IPS-20b (cell line): ENCODE measurements around the gene SERPINH1.

Experiments
- H3K27ac ChIP-seq: one replicate; pipeline ENCODE4 v1.5.1; 2013; ENCODE audit warnings: low read length
- H3K27me3 ChIP-seq: 2 replicates; pipeline ENCODE4 v1.6.1; 2013; ENCODE audit warnings: mild to moderate bottlenecking, low read length, inconsistent platforms; ENCODE audit not compliant: insufficient read depth
- H3K36me3 ChIP-seq: 2 replicates; pipeline ENCODE4 v1.6.1; 2013; ENCODE audit warnings: low read depth, mild to moderate bottlenecking, inconsistent platforms, low read length, moderate library complexity; ENCODE audit not compliant: insufficient read depth
- H3K4me1 ChIP-seq: 2 replicates; pipeline ENCODE4 v1.6.1; 2013; ENCODE audit warnings: mild to moderate bottlenecking, control low read depth, inconsistent platforms, low read length, moderate library complexity; ENCODE audit not compliant: insufficient read depth
- H3K4me3 ChIP-seq: 2 replicates; pipeline ENCODE4 v1.5.1; 2013; ENCODE audit warnings: mild to moderate bottlenecking, low read length, inconsistent platforms
- H3K9ac ChIP-seq: 2 replicates; pipeline ENCODE4 v1.6.1; 2013; ENCODE audit warnings: low read depth, mild to moderate bottlenecking, inconsistent platforms, low read length, moderate library complexity
- H3K9me3 ChIP-seq: 2 replicates; pipeline ENCODE4 v1.6.1; 2013; ENCODE audit warnings: mild to moderate bottlenecking, low read depth, low read length, inconsistent platforms; ENCODE audit not compliant: insufficient read depth

SERPINH1 gene

GRCh38 chr11:75562048-75562835, at the start of gene SERPINH1:
SERPINH1 (plus strand) TSS chr11:75562253; CDS start chr11:75566350, 4,097 bp downstream.
- Histone ChIP-seq H3K27ac (peak within 1 kb of the TSS; percentile 99), H3K9ac (peak within 1 kb of the TSS; percentile 99), H3K27me3 (no peaks in the 10 kb centered on the region), H3K36me3 (peaks cover 32% of the 10 kb centered on the region), H3K9me3 (no peaks in the 10 kb centered on the region), H3K4me1 (peaks cover 39% of the 10 kb centered on the region), H3K4me3 (peak within 1 kb of the TSS; percentile 95)

- Histone ChIP-seq H3K9me3 (no peaks in the 10 kb centered on the region), H3K9ac (no peak overlapping the region), H3K36me3 (no peaks in the 10 kb centered on the region), H3K27me3 (no peaks in the 10 kb centered on the region), H3K27ac (no peak overlapping the region), H3K4me1 (peaks cover 3% of the 10 kb centered on the region; the same call in 1 of the 2 replicates), H3K4me3 (no peak overlapping the region)
These were observed 48.8 kb upstream of the SERPINH1 start for GRCh38 chr11:75513250-75513649.

DNA sequence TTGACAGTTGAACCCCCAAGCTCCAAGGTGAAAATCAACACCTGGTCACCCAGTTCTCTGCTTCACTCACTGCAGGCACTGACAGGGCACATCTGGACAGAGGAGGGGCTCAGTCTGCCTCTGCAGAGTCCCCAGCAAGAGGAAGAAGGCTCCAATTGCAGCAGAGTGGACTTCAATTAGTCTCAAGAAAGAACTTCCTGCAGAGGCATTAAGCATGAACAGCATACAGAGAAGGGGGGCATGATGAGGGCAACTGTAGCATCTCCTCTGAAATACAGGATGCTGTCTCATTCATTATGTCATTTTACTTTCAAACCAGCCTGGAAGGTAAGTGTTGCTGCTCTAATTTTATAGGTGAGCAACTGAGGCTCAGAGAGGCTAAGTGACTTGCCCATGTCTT, 47.5 kb upstream of the SERPINH1 start:
- no peaks in the 10 kb centered on the region for H3K36me3 ChIP-seq
- H3K4me1 ChIP-seq, result peaks cover 7% of the 10 kb centered on the region; the same call in 1 of the 2 replicates
- H3K27ac ChIP-seq, result no peak overlapping the region

GRCh38 chr11:75516140-75516539, 45.9 kb upstream of the SERPINH1 start:
- Histone ChIP-seq H3K27ac (no peak overlapping the region), H3K9ac (no peak overlapping the region), H3K4me1 (peaks cover 7% of the 10 kb centered on the region; the same call in 1 of the 2 replicates), H3K36me3 (no peaks in the 10 kb centered on the region), H3K4me3 (no peak overlapping the region), H3K9me3 (no peaks in the 10 kb centered on the region), H3K27me3 (no peaks in the 10 kb centered on the region)

More for the DNA sequence above, 47.5 kb upstream of the SERPINH1 start:
- no peaks in the 10 kb centered on the region for H3K27me3 ChIP-seq
- H3K4me3 ChIP-seq, result no peak overlapping the region
- no peak overlapping the region; the same call in 1 of the 2 replicates for H3K9ac ChIP-seq
- H3K9me3 ChIP-seq, result no peaks in the 10 kb centered on the region

- no peak overlapping the region for H3K4me3 ChIP-seq
- H3K4me1 ChIP-seq, result peaks cover 7% of the 10 kb centered on the region; the same call in 1 of the 2 replicates
- H3K27me3 ChIP-seq, result no peaks in the 10 kb centered on the region
- no peak overlapping the region for H3K9ac ChIP-seq
- no peaks in the 10 kb centered on the region for H3K36me3 ChIP-seq
- H3K27ac ChIP-seq, result no peak overlapping the region
- H3K9me3 ChIP-seq, result no peaks in the 10 kb centered on the region
These were observed 45.2 kb upstream of the SERPINH1 start for GRCh38 chr11:75516886-75517285.

GRCh38 chr11:75518204-75518549, 43.9 kb upstream of the SERPINH1 start:
- no peaks in the 10 kb centered on the region for H3K36me3 ChIP-seq
- H3K9ac ChIP-seq, result no peak overlapping the region
- no peaks in the 10 kb centered on the region for H3K9me3 ChIP-seq
- H3K27me3 ChIP-seq, result peaks cover 6% of the 10 kb centered on the region
- H3K4me3 ChIP-seq, result no peak overlapping the region
- peaks cover 7% of the 10 kb centered on the region; the same call in 1 of the 2 replicates for H3K4me1 ChIP-seq
- H3K27ac ChIP-seq, result no peak overlapping the region

GRCh38 chr11:75518771-75519653, 43.0 kb upstream of the SERPINH1 start:
- Histone ChIP-seq H3K4me3 (no peak overlapping the region), H3K27me3 (peaks cover 14% of the 10 kb centered on the region), H3K27ac (no peak overlapping the region), H3K4me1 (peaks cover 7% of the 10 kb centered on the region; the same call in 1 of the 2 replicates), H3K9ac (no peak overlapping the region), H3K36me3 (no peaks in the 10 kb centered on the region), H3K9me3 (no peaks in the 10 kb centered on the region)

- Histone ChIP-seq H3K4me1 (peaks cover 7% of the 10 kb centered on the region; the same call in 1 of the 2 replicates), H3K9ac (no peak overlapping the region), H3K27me3 (peaks cover 30% of the 10 kb centered on the region), H3K9me3 (no peaks in the 10 kb centered on the region), H3K27ac (no peak overlapping the region), H3K4me3 (no peak overlapping the region), H3K36me3 (no peaks in the 10 kb centered on the region)
These were observed 41.4 kb upstream of the SERPINH1 start for GRCh38 chr11:75520688-75521087.

- Histone ChIP-seq H3K4me1 (peaks cover 7% of the 10 kb centered on the region; the same call in 1 of the 2 replicates), H3K4me3 (no peak overlapping the region), H3K27ac (no peak overlapping the region), H3K9me3 (no peaks in the 10 kb centered on the region), H3K9ac (no peak overlapping the region), H3K36me3 (no peaks in the 10 kb centered on the region), H3K27me3 (peaks cover 39% of the 10 kb centered on the region)
These were observed 39.6 kb upstream of the SERPINH1 start for GRCh38 chr11:75522286-75523044.

GRCh38 chr11:75523189-75523588, 38.9 kb upstream of the SERPINH1 start:
- Histone ChIP-seq H3K4me1 (peaks cover 5% of the 10 kb centered on the region; the same call in 1 of the 2 replicates), H3K9ac (no peak overlapping the region), H3K27ac (no peak overlapping the region), H3K9me3 (no peaks in the 10 kb centered on the region), H3K4me3 (no peak overlapping the region), H3K27me3 (peaks cover 39% of the 10 kb centered on the region), H3K36me3 (no peaks in the 10 kb centered on the region)
